Lower leg skin (tissue), 4 donors: Measurements from ENCODE around the gene CFDP1. TPM values are rescaled to one million over a fixed set of nuclear protein-coding genes. Genes with fewer than 3 reads are reported as not detected.

Source experiments
- DNase-seq, 2 donors: peaks; one replicate each; pipeline ENCODE4 v3.0.0-alpha.2; 2019; ENCODE audit warnings: low spot score in 2 of 2
- H3K4me3 ChIP-seq: fragments of 200-600 bp; sonication (generic); 2 replicates; pipeline ENCODE4 v1.5.1; 2017; ENCODE audit warnings: mild to moderate bottlenecking, low read depth; ENCODE audit not compliant: poor library complexity, severe bottlenecking
- POLR2A ChIP-seq, 2 donors: fragments of 450-650 bp; IDR thresholded peaks; one replicate each; pipeline ENCODE4 v1.6.1; 2016 to 2017; ENCODE audit warnings: antibody characterized with exemption in 2 of 2, mild to moderate bottlenecking in 1 of 2, moderate library complexity in 1 of 2
- WGBS, 2 donors: methylation state at CpG; one replicate each; pipeline ENCODE4 v1.1.5; 2018; 5-methylcytosine and 5-hydroxymethylcytosine counted together
- intact Hi-C: fragments of 100-400 bp; cut with DNase I; formaldehyde crosslinking; loops from one replicate; pipeline ENCODE4 v1.15.0; 2023; ENCODE audit warnings: low total_unique reads
- total RNA-seq, 4 donors: library from RNA; depleted of rRNA; stranded (reverse); fragments of >200 nt; gene quantifications; one replicate each; pipeline ENCODE4 v1.1.0, GENCODE V29; 2016
- TF ChIP-seq, protein P1 (sequence below), 3 donors: fragments of 450-650 bp; IDR thresholded peaks; one replicate each; pipeline ENCODE4 v1.5.1; 2016; ENCODE audit warnings: antibody characterized with exemption in 3 of 3, mild to moderate bottlenecking in 3 of 3, moderate library complexity in 2 of 3

CFDP1 gene
- total RNA-seq, 4 donors from 2014 or later = 43.1 to 52.3 (median 49.5) TPM

DNA sequence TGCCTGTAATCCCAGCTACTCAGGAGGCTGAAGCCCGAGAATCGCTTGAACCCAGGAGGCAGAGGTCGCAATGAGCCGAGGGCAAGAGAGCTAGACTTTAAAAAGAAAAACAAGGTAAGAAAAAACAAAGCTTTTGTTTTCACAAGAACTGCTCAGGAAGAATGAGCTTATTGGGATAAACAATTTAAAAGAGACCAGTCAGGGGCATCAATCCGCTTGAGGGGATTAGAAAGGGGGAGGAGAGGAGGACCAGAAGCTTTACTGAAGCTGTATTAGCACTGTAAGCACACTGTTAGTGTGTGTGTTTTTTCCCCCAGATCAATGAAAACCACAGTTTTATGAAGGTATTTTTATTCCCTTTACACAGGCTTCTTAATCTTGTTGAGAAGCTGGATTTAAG, 22.4 kb upstream of the CFDP1 start:
- 70 to 78% methylated on average over 5 of the region's 5 CpGs for WGBS, 2 donors
- no peak overlapping the region for H3K4me3 ChIP-seq
- TF ChIP-seq, protein P1, sequence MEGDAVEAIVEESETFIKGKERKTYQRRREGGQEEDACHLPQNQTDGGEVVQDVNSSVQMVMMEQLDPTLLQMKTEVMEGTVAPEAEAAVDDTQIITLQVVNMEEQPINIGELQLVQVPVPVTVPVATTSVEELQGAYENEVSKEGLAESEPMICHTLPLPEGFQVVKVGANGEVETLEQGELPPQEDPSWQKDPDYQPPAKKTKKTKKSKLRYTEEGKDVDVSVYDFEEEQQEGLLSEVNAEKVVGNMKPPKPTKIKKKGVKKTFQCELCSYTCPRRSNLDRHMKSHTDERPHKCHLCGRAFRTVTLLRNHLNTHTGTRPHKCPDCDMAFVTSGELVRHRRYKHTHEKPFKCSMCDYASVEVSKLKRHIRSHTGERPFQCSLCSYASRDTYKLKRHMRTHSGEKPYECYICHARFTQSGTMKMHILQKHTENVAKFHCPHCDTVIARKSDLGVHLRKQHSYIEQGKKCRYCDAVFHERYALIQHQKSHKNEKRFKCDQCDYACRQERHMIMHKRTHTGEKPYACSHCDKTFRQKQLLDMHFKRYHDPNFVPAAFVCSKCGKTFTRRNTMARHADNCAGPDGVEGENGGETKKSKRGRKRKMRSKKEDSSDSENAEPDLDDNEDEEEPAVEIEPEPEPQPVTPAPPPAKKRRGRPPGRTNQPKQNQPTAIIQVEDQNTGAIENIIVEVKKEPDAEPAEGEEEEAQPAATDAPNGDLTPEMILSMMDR (IDR thresholded peaks at IDR 0.05) = no peak
- TF ChIP-seq POLR2A (IDR thresholded peaks at IDR 0.05) = no peak
- DNase-seq = peak in 1 of 2 donors; percentile 39
- intact Hi-C loops = no loop called here

GRCh38 chr16:75452464-75453190, 19.3 kb upstream of the CFDP1 start:
- 98% methylated on average over 12 of the region's 12 CpGs for WGBS, 2 donors
- DNase-seq = peak in 1 of 2 donors; percentile 79
- no peak overlapping the region for H3K4me3 ChIP-seq
- TF ChIP-seq, protein P1 (IDR thresholded peaks at IDR 0.05) = no peak
- TF ChIP-seq POLR2A (IDR thresholded peaks at IDR 0.05) = no peak
- intact Hi-C loops = no loop called here

- DNase-seq = no peak
- no peak for TF ChIP-seq POLR2A (IDR thresholded peaks at IDR 0.05)
- TF ChIP-seq, protein P1 (IDR thresholded peaks at IDR 0.05) = no peak
- intact Hi-C loops = no loop called here
- no peak overlapping the region for H3K4me3 ChIP-seq
These were observed 13.1 kb upstream of the CFDP1 start for GRCh38 chr16:75446416-75446815.

- 85 to 93% methylated on average over 4 to 5 of the region's 5 CpGs for WGBS, 2 donors
- TF ChIP-seq, protein P1 (IDR thresholded peaks at IDR 0.05) = no peak
- no peak for TF ChIP-seq POLR2A (IDR thresholded peaks at IDR 0.05)
- intact Hi-C loops = no loop called here
These were observed 12.0 kb upstream of the CFDP1 start for GRCh38 chr16:75445298-75445697.

DNA sequence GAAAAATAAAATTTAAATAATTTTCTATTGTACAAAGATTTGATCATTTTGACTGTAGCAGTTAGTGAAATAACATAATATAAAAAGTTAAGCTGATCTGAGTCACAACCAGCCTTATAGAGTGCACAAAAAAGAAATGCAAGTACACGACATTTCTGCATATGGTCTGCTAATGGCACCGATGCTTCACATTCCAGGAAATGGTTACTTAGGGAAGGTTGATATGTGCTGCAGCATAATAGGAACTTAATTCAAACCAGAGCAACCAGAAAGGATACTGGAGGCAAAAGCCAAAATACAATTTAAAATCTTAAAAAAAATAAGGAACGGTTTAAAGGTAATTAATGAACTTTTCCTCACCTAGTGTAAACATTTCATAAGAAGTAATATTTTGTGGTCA, 10.0 kb upstream of the CFDP1 start:
- TF ChIP-seq, protein P1 (IDR thresholded peaks at IDR 0.05) = no peak
- TF ChIP-seq POLR2A (IDR thresholded peaks at IDR 0.05) = no peak
- intact Hi-C loops = no loop called here
- H3K4me3 ChIP-seq = no peak overlapping the region
- DNase-seq = no peak
- 69% methylated on average over 3 of the region's 3 CpGs for WGBS, 2 donors

More at GRCh38 chr16:75445298-75445697, 12.0 kb upstream of the CFDP1 start:
- H3K4me3 ChIP-seq = no peak overlapping the region
- peak in 1 of 2 donors; percentile 39 for DNase-seq
